ENCODE data around the gene C11orf98. TPM values are rescaled to one million over a fixed set of nuclear protein-coding genes. Genes with fewer than 3 reads are reported as not detected.

C11orf98 gene
- total RNA-seq, 1 donor from 2014 or later, result 107 TPM

GRCh38 chr11:62645946-62646824 is 18.8 kb downstream of the C11orf98 start, which contains the start of gene GANAB:
Gene GANAB, minus strand, starts transcription at chr11:62646613. Its CDS starts 14 bp downstream, at chr11:62646599.
- POLR2A ChIA-PET, result interaction anchor here (0.5 to 5.8 kb wide), 38 partner anchors 8 to 1241 kb away, joined by 3 to 130 read pairs (median 4); partner anchors contain the start of genes AHNAK, B3GAT3, BSCL2 and C11orf98
- Mint-ChIP-seq H3K9me3 (no peaks in the 10 kb centered on the region), H3K4me3 (peak within 1 kb of the TSS; percentile 93), H3K4me1 (peaks cover 34% of the 10 kb centered on the region), H3K36me3 (ENCODE audit: low read depth) (peaks cover 36% of the 10 kb centered on the region), H3K27ac (peak within 1 kb of the TSS; percentile 86), H3K27me3 (no peaks in the 10 kb centered on the region)
- CTCF ChIA-PET, result interaction anchor here (0.9 to 1.4 kb wide), 3 partner anchors 9 to 221 kb away, joined by 3 read pairs; no protein-coding TSS in a partner anchor
- ATAC-seq (ENCODE audit: low read depth) (peak; percentile 99), DNase-seq (peak; percentile 89)
- intact Hi-C loops (cut with micrococcal nuclease), result loop anchor here (1.0 to 2.0 kb wide), 8 partner anchors 19 to 210 kb away; partner anchors contain the start of genes C11orf98, CSKMT, EML3 and HNRNPUL2
- TF ChIP-seq CTCF (IDR thresholded peaks at IDR 0.05), result no peak

- ChIA-PET POLR2A (interaction anchor here (0.7 to 5.8 kb wide), 17 partner anchors 9 to 236 kb away, joined by 3 to 130 read pairs (median 12); partner anchors contain the start of genes B3GAT3, BSCL2, C11orf98 and CSKMT), CTCF (interaction anchor here (1.4 kb wide), 1 partner anchor 221 kb away, joined by 3 read pairs; no protein-coding TSS in a partner anchor)
- Mint-ChIP-seq H3K27ac (peak overlapping the region; percentile 86), H3K36me3 (ENCODE audit: low read depth) (peaks cover 37% of the 10 kb centered on the region), H3K9me3 (no peaks in the 10 kb centered on the region), H3K4me3 (peak overlapping the region; percentile 93), H3K4me1 (peaks cover 36% of the 10 kb centered on the region), H3K27me3 (no peaks in the 10 kb centered on the region)
- ATAC-seq (ENCODE audit: low read depth), result no peak
- DNase-seq, result no peak
- TF ChIP-seq CTCF (IDR thresholded peaks at IDR 0.05), result no peak
- intact Hi-C loops (cut with micrococcal nuclease), result no loop called here
Observed at GRCh38 chr11:62645671-62645945, 19.4 kb downstream of the C11orf98 start.

GRCh38 chr11:62644220-62644619 is 20.8 kb downstream of the C11orf98 start:
- ATAC-seq (ENCODE audit: low read depth), result no peak
- H3K27me3 Mint-ChIP-seq, result no peaks in the 10 kb centered on the region
- no peak for DNase-seq
- TF ChIP-seq CTCF (IDR thresholded peaks at IDR 0.05), result no peak
- no peaks in the 10 kb centered on the region for H3K9me3 Mint-ChIP-seq
- H3K4me1 Mint-ChIP-seq, result peaks cover 36% of the 10 kb centered on the region
- ChIA-PET POLR2A (interaction anchor here (0.6 to 5.8 kb wide), 11 partner anchors 9 to 188 kb away, joined by 3 to 130 read pairs (median 7); partner anchors contain the start of genes B3GAT3, C11orf98, CSKMT and INTS5), CTCF (no interaction called here)
- intact Hi-C loops (cut with micrococcal nuclease), result no loop called here
- H3K36me3 Mint-ChIP-seq (ENCODE audit: low read depth), result peaks cover 35% of the 10 kb centered on the region
- peak overlapping the region; percentile 12 for H3K27ac Mint-ChIP-seq
- H3K4me3 Mint-ChIP-seq, result peak overlapping the region; percentile 32

- H3K36me3 Mint-ChIP-seq (ENCODE audit: low read depth), result peaks cover 88% of the 10 kb centered on the region
- peaks cover 5% of the 10 kb centered on the region for H3K4me1 Mint-ChIP-seq
- CTCF ChIA-PET, result no interaction called here
- TF ChIP-seq CTCF (IDR thresholded peaks at IDR 0.05), result no peak
- intact Hi-C loops (cut with micrococcal nuclease), result no loop called here
- no peaks in the 10 kb centered on the region for H3K27me3 Mint-ChIP-seq
- H3K4me3 Mint-ChIP-seq, result no peak overlapping the region
- ATAC-seq (ENCODE audit: low read depth), result no peak
- POLR2A ChIA-PET, result no interaction called here
- no peaks in the 10 kb centered on the region for H3K9me3 Mint-ChIP-seq
- DNase-seq, result no peak
- no peak overlapping the region for H3K27ac Mint-ChIP-seq
Observed at GRCh38 chr11:62632492-62632891, 32.5 kb downstream of the C11orf98 start.

- no peak overlapping the region for H3K4me3 Mint-ChIP-seq
- ATAC-seq (ENCODE audit: low read depth), result peak; percentile 42
- no peaks in the 10 kb centered on the region for H3K9me3 Mint-ChIP-seq
- H3K27me3 Mint-ChIP-seq, result no peaks in the 10 kb centered on the region
- H3K4me1 Mint-ChIP-seq, result no peaks in the 10 kb centered on the region
- CTCF ChIA-PET, result no interaction called here
- POLR2A ChIA-PET, result interaction anchor here (1.1 kb wide), 1 partner anchor 19 kb away, joined by 3 read pairs; the partner anchor contains the start of gene GANAB
- TF ChIP-seq CTCF (IDR thresholded peaks at IDR 0.05), result no peak
- intact Hi-C loops (cut with micrococcal nuclease), result loop anchor here (2.0 kb wide), 1 partner anchor 13 kb away; no protein-coding TSS in a partner anchor
- H3K36me3 Mint-ChIP-seq (ENCODE audit: low read depth), result peaks cover 74% of the 10 kb centered on the region
- no peak for DNase-seq
- no peak overlapping the region for H3K27ac Mint-ChIP-seq
Observed at GRCh38 chr11:62627713-62628112, 37.3 kb downstream of the C11orf98 start.
